ENCODE results near the gene ATP6V1E1. TPM values are rescaled to one million over a fixed set of nuclear protein-coding genes. Genes with fewer than 3 reads are reported as not detected.
A peak's percentile ranks its signal among the peaks of the same experiment; 100 is the strongest.
"Not testable (repeated sequence)": the region's sequence is repeated elsewhere in the genome, so short reads cannot be mapped to it uniquely, and the experiment has no call there.

The ATP6V1E1 gene
- total and polyA plus RNA-seq, 4 donors: 93.0 to 163 (median 127) TPM

DNA sequence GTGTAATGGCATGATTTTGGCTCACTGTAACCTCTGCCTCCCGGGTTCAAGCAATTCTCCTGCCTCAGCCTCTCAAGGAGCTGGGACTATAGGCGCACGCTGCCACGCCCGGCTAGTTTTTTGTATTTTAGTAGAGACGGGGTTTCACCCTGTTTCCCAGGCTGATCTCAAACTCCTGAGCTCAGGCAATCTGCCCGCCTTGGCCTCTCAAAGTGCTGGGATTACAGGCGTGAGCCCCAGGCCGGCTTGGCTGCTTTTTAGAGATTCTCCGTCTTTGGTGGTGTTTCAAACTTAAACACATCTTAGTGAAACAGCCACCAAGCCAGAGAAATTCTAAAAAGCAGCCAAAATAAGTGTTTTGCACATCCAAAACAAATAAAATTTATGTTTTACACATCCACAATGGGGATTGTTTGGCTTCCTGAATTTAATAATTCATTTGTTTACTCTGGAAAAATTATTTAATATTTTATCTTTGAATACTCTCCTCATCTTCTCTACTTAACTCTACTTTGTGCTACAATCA lies 28.4 kb upstream of the ATP6V1E1 start:
- ATAC-seq (ENCODE audit: low FRiP score): no peak
- 11 to 22% methylated on average over 10 of the region's 10 CpGs for WGBS, 2 donors
- Histone ChIP-seq H3K27ac (ENCODE audit: low read depth in 1 of 2, low read length in 2 of 2) (no peak overlapping the region), H3K9me3 (ENCODE audit: control insufficient read depth, low read length) (no peaks in the 10 kb centered on the region), H3K27me3 (ENCODE audit: control insufficient read depth in 1 of 2, insufficient read depth in 2 of 2, low read length in 1 of 2) (no peaks in the 10 kb centered on the region), H3K36me3 (ENCODE audit: control insufficient read depth in 1 of 2, insufficient read depth in 2 of 2, low read length in 1 of 2) (no peaks in the 10 kb centered on the region), H3K4me1 (ENCODE audit: control insufficient read depth in 1 of 2, insufficient read depth in 2 of 2, low read length in 2 of 2) (no peaks in the 10 kb centered on the region), H3K4me3 (ENCODE audit: low read length in 2 of 2) (no peak overlapping the region)
- intact Hi-C loops (cut with DNase I): no loop called here
- no peak for DNase-seq

GRCh38 chr22:17655289-17655688 lies 26.7 kb upstream of the ATP6V1E1 start:
- DNase-seq (no peak), ATAC-seq (ENCODE audit: low FRiP score) (no peak)
- intact Hi-C loops (cut with DNase I): no loop called here
- no peaks in the 10 kb centered on the region for H3K27me3 ChIP-seq (ENCODE audit: control insufficient read depth in 1 of 2, insufficient read depth in 2 of 2, low read length in 1 of 2)
- WGBS, 2 donors: 90 to 93% methylated on average over 3 of the region's 3 CpGs
- H3K4me1 ChIP-seq (ENCODE audit: control insufficient read depth in 1 of 2, insufficient read depth in 2 of 2, low read length in 2 of 2): no peaks in the 10 kb centered on the region
- H3K9me3 ChIP-seq (ENCODE audit: control insufficient read depth, low read length): no peaks in the 10 kb centered on the region
- H3K4me3 ChIP-seq (ENCODE audit: low read length in 2 of 2): no peak overlapping the region
- H3K36me3 ChIP-seq (ENCODE audit: control insufficient read depth in 1 of 2, insufficient read depth in 2 of 2, low read length in 1 of 2): no peaks in the 10 kb centered on the region
- H3K27ac ChIP-seq (ENCODE audit: low read depth in 1 of 2, low read length in 2 of 2): no peak overlapping the region

- H3K36me3 ChIP-seq (ENCODE audit: control insufficient read depth in 1 of 2, insufficient read depth in 2 of 2, low read length in 1 of 2): no peaks in the 10 kb centered on the region
- H3K4me1 ChIP-seq (ENCODE audit: control insufficient read depth in 1 of 2, insufficient read depth in 2 of 2, low read length in 2 of 2): no peaks in the 10 kb centered on the region
- 71 to 78% methylated on average over 1 of the region's 1 CpG for WGBS, 2 donors
- DNase-seq: no peak
- no peak overlapping the region for H3K27ac ChIP-seq (ENCODE audit: low read depth in 1 of 2, low read length in 2 of 2)
- H3K9me3 ChIP-seq (ENCODE audit: control insufficient read depth, low read length): no peaks in the 10 kb centered on the region
- no peak overlapping the region for H3K4me3 ChIP-seq (ENCODE audit: low read length in 2 of 2)
- intact Hi-C loops (cut with DNase I): no loop called here
- no peaks in the 10 kb centered on the region for H3K27me3 ChIP-seq (ENCODE audit: control insufficient read depth in 1 of 2, insufficient read depth in 2 of 2, low read length in 1 of 2)
- ATAC-seq (ENCODE audit: low FRiP score): no peak
Observed at GRCh38 chr22:17648569-17648968, 20.0 kb upstream of the ATP6V1E1 start.

DNA sequence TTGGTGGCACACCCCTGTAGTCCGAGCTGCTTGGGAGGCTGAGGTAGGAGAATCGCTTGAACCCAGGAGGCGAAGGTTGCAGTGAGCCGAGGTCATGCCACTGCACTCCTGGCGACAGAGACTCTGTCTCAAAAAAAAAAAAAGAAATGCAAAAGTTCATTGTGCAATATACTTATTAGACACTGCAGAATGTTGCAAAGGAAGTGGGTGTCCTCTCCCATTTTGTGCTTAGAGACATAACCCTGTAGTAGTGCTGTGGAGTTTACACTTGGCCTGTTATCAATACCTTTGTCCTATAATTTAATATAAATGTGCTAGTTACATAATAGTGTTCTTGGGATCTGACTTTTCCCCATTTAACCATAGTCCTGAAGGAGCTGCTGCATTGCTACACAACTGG lies 19.4 kb upstream of the ATP6V1E1 start:
- 93% methylated on average over 5 of the region's 5 CpGs for WGBS, 2 donors
- H3K36me3 ChIP-seq (ENCODE audit: control insufficient read depth in 1 of 2, insufficient read depth in 2 of 2, low read length in 1 of 2): no peaks in the 10 kb centered on the region
- no peak overlapping the region for H3K4me3 ChIP-seq (ENCODE audit: low read length in 2 of 2)
- no peaks in the 10 kb centered on the region for H3K9me3 ChIP-seq (ENCODE audit: control insufficient read depth, low read length)
- intact Hi-C loops (cut with DNase I): no loop called here
- no peaks in the 10 kb centered on the region for H3K27me3 ChIP-seq (ENCODE audit: control insufficient read depth in 1 of 2, insufficient read depth in 2 of 2, low read length in 1 of 2)
- no peak for DNase-seq
- no peak for ATAC-seq (ENCODE audit: low FRiP score)
- no peaks in the 10 kb centered on the region for H3K4me1 ChIP-seq (ENCODE audit: control insufficient read depth in 1 of 2, insufficient read depth in 2 of 2, low read length in 2 of 2)
- H3K27ac ChIP-seq (ENCODE audit: low read depth in 1 of 2, low read length in 2 of 2): no peak overlapping the region

DNA sequence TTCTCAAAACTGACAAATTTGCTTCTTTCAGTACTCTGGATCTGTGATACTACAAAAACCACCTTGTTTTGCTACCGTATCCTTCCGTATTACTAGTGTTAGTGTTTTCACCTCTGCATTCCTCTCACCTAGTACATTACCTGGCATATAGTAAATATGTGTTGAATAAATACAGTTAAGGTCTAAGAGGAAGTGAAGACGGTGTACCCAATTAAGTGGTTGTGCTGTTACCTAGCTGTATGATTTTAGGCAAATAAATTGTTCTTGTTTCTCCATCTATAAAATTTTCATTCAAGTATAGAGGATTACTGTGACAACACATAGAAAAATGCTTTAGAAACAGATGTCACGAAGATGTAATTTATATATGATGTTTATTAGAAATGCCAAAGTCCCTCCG lies 18.9 kb upstream of the ATP6V1E1 start:
- DNase-seq (no peak), ATAC-seq (ENCODE audit: low FRiP score) (no peak)
- WGBS, 2 donors: 91% methylated on average over 5 of the region's 5 CpGs
- Histone ChIP-seq H3K27ac (ENCODE audit: low read depth in 1 of 2, low read length in 2 of 2) (no peak overlapping the region), H3K27me3 (ENCODE audit: control insufficient read depth in 1 of 2, insufficient read depth in 2 of 2, low read length in 1 of 2) (no peaks in the 10 kb centered on the region), H3K9me3 (ENCODE audit: control insufficient read depth, low read length) (no peaks in the 10 kb centered on the region), H3K36me3 (ENCODE audit: control insufficient read depth in 1 of 2, insufficient read depth in 2 of 2, low read length in 1 of 2) (no peaks in the 10 kb centered on the region), H3K4me3 (ENCODE audit: low read length in 2 of 2) (no peak overlapping the region), H3K4me1 (ENCODE audit: control insufficient read depth in 1 of 2, insufficient read depth in 2 of 2, low read length in 2 of 2) (no peaks in the 10 kb centered on the region)
- intact Hi-C loops (cut with DNase I): no loop called here

GRCh38 chr22:17642357-17642756 lies 13.8 kb upstream of the ATP6V1E1 start:
- WGBS, 2 donors: 85 to 91% methylated on average over 4 of the region's 4 CpGs
- H3K36me3 ChIP-seq (ENCODE audit: control insufficient read depth in 1 of 2, insufficient read depth in 2 of 2, low read length in 1 of 2); H3K4me1 ChIP-seq (ENCODE audit: control insufficient read depth in 1 of 2, insufficient read depth in 2 of 2, low read length in 2 of 2); ATAC-seq (ENCODE audit: low FRiP score); H3K27ac ChIP-seq (ENCODE audit: low read depth in 1 of 2, low read length in 2 of 2); H3K27me3 ChIP-seq (ENCODE audit: control insufficient read depth in 1 of 2, insufficient read depth in 2 of 2, low read length in 1 of 2); intact Hi-C loops (cut with DNase I); DNase-seq; H3K9me3 ChIP-seq (ENCODE audit: control insufficient read depth, low read length); H3K4me3 ChIP-seq (ENCODE audit: low read length in 2 of 2): not testable (repeated sequence)

- Histone ChIP-seq H3K4me1 (ENCODE audit: control insufficient read depth in 1 of 2, insufficient read depth in 2 of 2, low read length in 2 of 2) (no peaks in the 10 kb centered on the region), H3K9me3 (ENCODE audit: control insufficient read depth, low read length) (no peaks in the 10 kb centered on the region), H3K27ac (ENCODE audit: low read depth in 1 of 2, low read length in 2 of 2) (no peak overlapping the region), H3K36me3 (ENCODE audit: control insufficient read depth in 1 of 2, insufficient read depth in 2 of 2, low read length in 1 of 2) (no peaks in the 10 kb centered on the region), H3K4me3 (ENCODE audit: low read length in 2 of 2) (no peak overlapping the region), H3K27me3 (ENCODE audit: control insufficient read depth in 1 of 2, insufficient read depth in 2 of 2, low read length in 1 of 2) (no peaks in the 10 kb centered on the region)
- DNase-seq: no peak
- ATAC-seq (ENCODE audit: low FRiP score): no peak
- 48 to 64% methylated on average over 3 of the region's 3 CpGs for WGBS, 2 donors
- intact Hi-C loops (cut with DNase I): no loop called here
Observed at GRCh38 chr22:17641269-17641668, 12.7 kb upstream of the ATP6V1E1 start.

DNA sequence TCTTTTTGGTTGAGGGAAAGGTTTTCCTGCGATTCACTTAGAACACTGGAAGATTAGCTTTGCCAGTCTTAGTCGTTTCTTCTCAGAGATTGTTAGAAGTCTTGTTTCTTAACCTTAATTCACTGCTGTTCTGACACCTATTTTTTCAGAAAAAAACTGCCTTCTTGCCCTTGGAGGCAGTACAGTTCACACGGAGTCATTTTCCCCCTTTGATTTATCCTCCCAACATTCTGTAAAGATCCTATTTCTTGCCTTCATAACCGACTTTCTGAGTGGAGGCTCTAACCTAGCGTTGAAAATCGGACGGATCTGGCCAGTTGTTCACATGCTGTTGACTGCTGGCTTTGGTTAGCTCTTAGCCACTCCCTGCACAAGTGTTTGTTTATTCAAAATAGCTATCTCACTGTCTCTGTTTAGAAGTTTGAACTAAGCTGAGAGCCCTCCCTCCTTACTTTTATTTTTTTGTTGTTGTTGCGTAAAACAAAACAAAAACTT lies 10.7 kb upstream of the ATP6V1E1 start:
- ATAC-seq (ENCODE audit: low FRiP score): peak; percentile 17
- 7% methylated on average over 8 of the region's 8 CpGs for WGBS, 2 donors
- DNase-seq: no peak
- H3K27ac ChIP-seq (ENCODE audit: low read depth in 1 of 2, low read length in 2 of 2): peak overlapping the region; percentile 64 to 97
- no peaks in the 10 kb centered on the region for H3K36me3 ChIP-seq (ENCODE audit: control insufficient read depth in 1 of 2, insufficient read depth in 2 of 2, low read length in 1 of 2)
- intact Hi-C loops (cut with DNase I): loop anchor here in 1 of 2 donors (5.0 kb wide), 1 partner anchor 467 kb away; no protein-coding TSS in a partner anchor
- no peaks in the 10 kb centered on the region for H3K4me1 ChIP-seq (ENCODE audit: control insufficient read depth in 1 of 2, insufficient read depth in 2 of 2, low read length in 2 of 2)
- H3K9me3 ChIP-seq (ENCODE audit: control insufficient read depth, low read length): no peaks in the 10 kb centered on the region
- peak overlapping the region; percentile 44 to 90 for H3K4me3 ChIP-seq (ENCODE audit: low read length in 2 of 2)
- H3K27me3 ChIP-seq (ENCODE audit: control insufficient read depth in 1 of 2, insufficient read depth in 2 of 2, low read length in 1 of 2): no peaks in the 10 kb centered on the region

- DNase-seq (peak; percentile 93 to 96), ATAC-seq (ENCODE audit: low FRiP score) (peak; percentile 99)
- no peaks in the 10 kb centered on the region for H3K4me1 ChIP-seq (ENCODE audit: control insufficient read depth in 1 of 2, insufficient read depth in 2 of 2, low read length in 2 of 2)
- peak within 1 kb of the TSS; percentile 64 to 97 for H3K27ac ChIP-seq (ENCODE audit: low read depth in 1 of 2, low read length in 2 of 2)
- H3K4me3 ChIP-seq (ENCODE audit: low read length in 2 of 2): peak within 1 kb of the TSS; percentile 44 to 90
- intact Hi-C loops (cut with DNase I): loop anchor here in 1 of 2 donors (5.0 kb wide), 1 partner anchor 466 kb away; no protein-coding TSS in a partner anchor
- no peaks in the 10 kb centered on the region for H3K36me3 ChIP-seq (ENCODE audit: control insufficient read depth in 1 of 2, insufficient read depth in 2 of 2, low read length in 1 of 2)
- 0 to 1% methylated on average over 70 of the region's 70 CpGs for WGBS, 2 donors
- no peaks in the 10 kb centered on the region for H3K9me3 ChIP-seq (ENCODE audit: control insufficient read depth, low read length)
- no peaks in the 10 kb centered on the region for H3K27me3 ChIP-seq (ENCODE audit: control insufficient read depth in 1 of 2, insufficient read depth in 2 of 2, low read length in 1 of 2)
Observed at GRCh38 chr22:17638432-17639246, 10.1 kb upstream of the ATP6V1E1 start, which contains the start of gene BCL2L13. TSS of gene BCL2L13 (plus strand) at chr22:17638757. CDS start at chr22:17655712, 16,955 bp downstream.
